ENCODE data around the gene APMAP. TPM values are rescaled to one million over a fixed set of nuclear protein-coding genes. Genes with fewer than 3 reads are reported as not detected.

Gene APMAP
- total RNA-seq, 3 donors from 2014 or later (not counting 1 experiment from before 2014, with no cell fraction given), result 205 to 212 (median 207) TPM

DNA sequence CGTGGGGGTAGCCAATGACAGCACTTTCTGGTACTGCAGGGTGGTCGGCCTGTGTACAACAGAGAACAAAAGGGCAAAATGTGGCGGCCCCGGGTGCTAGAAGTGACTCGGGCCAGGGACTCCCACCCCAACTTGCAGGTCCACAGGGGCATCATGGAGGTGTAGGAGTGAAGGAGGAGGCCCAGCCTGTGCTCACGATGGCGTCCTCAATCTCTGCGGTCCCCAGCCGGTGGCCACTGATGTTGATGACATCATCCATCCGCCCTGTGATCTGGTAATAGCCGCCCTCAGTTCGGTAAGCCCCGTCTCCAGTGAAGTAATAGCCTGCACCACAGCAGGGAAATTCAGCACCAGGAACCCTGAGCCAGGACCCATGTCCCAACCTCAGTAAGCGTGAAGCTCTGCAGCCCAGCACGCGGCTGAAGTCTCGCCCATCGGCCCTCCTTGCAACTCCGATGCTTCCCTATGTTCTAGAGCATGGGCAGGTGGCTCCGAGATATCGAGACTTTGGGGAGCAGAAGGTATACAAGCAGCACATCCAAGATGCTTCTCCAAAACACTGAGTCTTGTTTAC is 20.2 kb upstream of the APMAP start:
- intact Hi-C loops (cut with micrococcal nuclease), result no loop called here
- Mint-ChIP-seq H3K27me3 (ENCODE audit: low read depth in 2 of 2) (no peaks in the 10 kb centered on the region), H3K36me3 (no peaks in the 10 kb centered on the region), H3K4me3 (no peak overlapping the region), H3K27ac (no peak overlapping the region), H3K9me3 (no peaks in the 10 kb centered on the region), H3K4me1 (peaks cover 19 to 30% of the 10 kb centered on the region in 2 donors)
- H3K4me3 ChIP-seq (ENCODE audit: low read length), result no peak overlapping the region
- WGBS (ENCODE audit: insufficient coverage), result 97% methylated on average over 21 of the region's 21 CpGs
- H3K36me3 ChIP-seq (ENCODE audit: control insufficient read depth, insufficient read depth, low read length), result peaks cover 75% of the 10 kb centered on the region
- no peaks in the 10 kb centered on the region for H3K9me3 ChIP-seq (ENCODE audit: control insufficient read depth, insufficient read depth, low read length)
- no peak overlapping the region for H3K27ac ChIP-seq (ENCODE audit: low read length)
- no peaks in the 10 kb centered on the region for H3K27me3 ChIP-seq (ENCODE audit: control insufficient read depth, insufficient read depth, low read length)
- ATAC-seq (no peak), DNase-seq (no peak)
- TF ChIP-seq, protein P1, sequence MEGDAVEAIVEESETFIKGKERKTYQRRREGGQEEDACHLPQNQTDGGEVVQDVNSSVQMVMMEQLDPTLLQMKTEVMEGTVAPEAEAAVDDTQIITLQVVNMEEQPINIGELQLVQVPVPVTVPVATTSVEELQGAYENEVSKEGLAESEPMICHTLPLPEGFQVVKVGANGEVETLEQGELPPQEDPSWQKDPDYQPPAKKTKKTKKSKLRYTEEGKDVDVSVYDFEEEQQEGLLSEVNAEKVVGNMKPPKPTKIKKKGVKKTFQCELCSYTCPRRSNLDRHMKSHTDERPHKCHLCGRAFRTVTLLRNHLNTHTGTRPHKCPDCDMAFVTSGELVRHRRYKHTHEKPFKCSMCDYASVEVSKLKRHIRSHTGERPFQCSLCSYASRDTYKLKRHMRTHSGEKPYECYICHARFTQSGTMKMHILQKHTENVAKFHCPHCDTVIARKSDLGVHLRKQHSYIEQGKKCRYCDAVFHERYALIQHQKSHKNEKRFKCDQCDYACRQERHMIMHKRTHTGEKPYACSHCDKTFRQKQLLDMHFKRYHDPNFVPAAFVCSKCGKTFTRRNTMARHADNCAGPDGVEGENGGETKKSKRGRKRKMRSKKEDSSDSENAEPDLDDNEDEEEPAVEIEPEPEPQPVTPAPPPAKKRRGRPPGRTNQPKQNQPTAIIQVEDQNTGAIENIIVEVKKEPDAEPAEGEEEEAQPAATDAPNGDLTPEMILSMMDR (IDR thresholded peaks at IDR 0.05), result no peak
- H3K4me1 ChIP-seq (ENCODE audit: control insufficient read depth, insufficient read depth, low read length), result peaks cover 21% of the 10 kb centered on the region

DNA sequence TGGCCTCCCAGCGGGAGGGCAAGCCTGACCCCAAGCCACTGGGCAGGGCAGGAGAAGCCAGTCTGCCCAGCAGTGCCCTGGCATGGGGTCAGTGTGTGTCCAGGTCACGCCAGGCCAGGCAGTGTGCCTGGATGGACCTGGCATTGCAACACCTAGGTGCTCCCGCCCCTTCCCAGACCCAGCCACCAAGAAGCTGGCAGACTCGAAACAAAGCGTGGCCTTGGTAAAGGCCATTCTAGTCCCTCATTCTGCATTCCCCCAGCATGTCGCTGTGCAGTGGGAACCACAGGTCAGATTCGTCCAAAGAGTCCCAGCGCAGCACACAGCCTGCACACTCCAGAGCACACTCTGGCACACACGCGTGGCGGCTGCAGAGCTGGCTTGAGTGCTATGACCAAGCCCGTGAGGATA is 19.3 kb upstream of the APMAP start:
- H3K9me3 Mint-ChIP-seq, result no peaks in the 10 kb centered on the region
- 97% methylated on average over 12 of the region's 12 CpGs for WGBS (ENCODE audit: insufficient coverage)
- no peak for DNase-seq
- no peaks in the 10 kb centered on the region for H3K9me3 ChIP-seq (ENCODE audit: control insufficient read depth, insufficient read depth, low read length)
- TF ChIP-seq, protein P1 (IDR thresholded peaks at IDR 0.05), result no peak
- no peak overlapping the region for H3K4me3 Mint-ChIP-seq
- H3K4me1 ChIP-seq (ENCODE audit: control insufficient read depth, insufficient read depth, low read length), result peaks cover 21% of the 10 kb centered on the region
- H3K27me3 Mint-ChIP-seq (ENCODE audit: low read depth in 2 of 2), result no peaks in the 10 kb centered on the region
- H3K4me3 ChIP-seq (ENCODE audit: low read length), result no peak overlapping the region
- H3K4me1 Mint-ChIP-seq, result peaks cover 19 to 27% of the 10 kb centered on the region in 2 donors
- no peaks in the 10 kb centered on the region for H3K27me3 ChIP-seq (ENCODE audit: control insufficient read depth, insufficient read depth, low read length)
- peaks cover 83% of the 10 kb centered on the region for H3K36me3 ChIP-seq (ENCODE audit: control insufficient read depth, insufficient read depth, low read length)
- H3K27ac ChIP-seq (ENCODE audit: low read length), result no peak overlapping the region
- H3K27ac Mint-ChIP-seq, result no peak overlapping the region
- H3K36me3 Mint-ChIP-seq, result no peaks in the 10 kb centered on the region
- no peak for ATAC-seq
- intact Hi-C loops (cut with micrococcal nuclease), result no loop called here

DNA sequence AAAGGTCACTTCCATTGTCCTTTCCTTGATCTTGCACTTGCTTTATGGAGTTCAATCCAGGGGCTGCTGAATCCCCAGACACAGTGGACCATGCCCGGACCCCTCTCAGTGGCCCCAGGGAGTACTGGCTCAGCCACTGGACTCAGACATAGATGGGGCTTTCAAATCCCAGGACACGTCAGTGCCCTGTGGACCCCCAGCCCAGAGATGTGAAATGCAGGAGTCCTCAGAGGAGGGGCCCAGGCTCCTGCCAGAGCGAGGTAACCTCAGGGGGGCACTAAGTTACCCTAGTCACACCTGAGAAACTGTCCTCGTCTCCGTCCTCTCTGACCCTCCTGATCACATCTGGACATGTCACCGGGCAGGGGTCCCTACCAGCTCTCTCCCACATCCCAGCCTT is 18.7 kb upstream of the APMAP start:
- no peaks in the 10 kb centered on the region for H3K36me3 Mint-ChIP-seq

More for the DNA sequence above, 18.7 kb upstream of the APMAP start:
- no peak overlapping the region for H3K4me3 ChIP-seq (ENCODE audit: low read length)
- Mint-ChIP-seq H3K9me3 (no peaks in the 10 kb centered on the region), H3K4me3 (no peak overlapping the region), H3K27me3 (ENCODE audit: low read depth in 2 of 2) (no peaks in the 10 kb centered on the region), H3K4me1 (peaks cover 15 to 24% of the 10 kb centered on the region in 2 donors), H3K27ac (no peak overlapping the region)
- TF ChIP-seq, protein P1 (IDR thresholded peaks at IDR 0.05), result no peak
- peaks cover 84% of the 10 kb centered on the region for H3K36me3 ChIP-seq (ENCODE audit: control insufficient read depth, insufficient read depth, low read length)
- H3K4me1 ChIP-seq (ENCODE audit: control insufficient read depth, insufficient read depth, low read length), result peaks cover 16% of the 10 kb centered on the region
- H3K27me3 ChIP-seq (ENCODE audit: control insufficient read depth, insufficient read depth, low read length), result no peaks in the 10 kb centered on the region
- no peak overlapping the region for H3K27ac ChIP-seq (ENCODE audit: low read length)
- ATAC-seq, result no peak
- DNase-seq, result no peak
- intact Hi-C loops (cut with micrococcal nuclease), result no loop called here
- H3K9me3 ChIP-seq (ENCODE audit: control insufficient read depth, insufficient read depth, low read length), result no peaks in the 10 kb centered on the region
- 96% methylated on average over 6 of the region's 6 CpGs for WGBS (ENCODE audit: insufficient coverage)

Data from natural killer cell (primary cell).